Fibroblast of lung (primary cell): Measurements from ENCODE around the gene GALK2.

Experiments used
- EZH2 ChIP-seq: IDR thresholded peaks from 2 replicates; pipeline ENCODE4 v1.5.1; 2012; ENCODE audit warnings: low read length, control low read depth, mild to moderate bottlenecking; ENCODE audit errors: missing control alignments
- TF ChIP-seq, protein P1 (sequence below), 2 donors: IDR thresholded peaks in 1 of 2; conservative IDR thresholded peaks in 1 of 2; 1 replicate in 1 of 2; 2 replicates in 1 of 2; pipeline ENCODE4 v1.5.1; 2011 to 2012; ENCODE audit warnings: low read length in 2 of 2, control low read depth in 1 of 2, inconsistent platforms in 1 of 2, low read depth in 1 of 2, mild to moderate bottlenecking in 1 of 2

DNA sequence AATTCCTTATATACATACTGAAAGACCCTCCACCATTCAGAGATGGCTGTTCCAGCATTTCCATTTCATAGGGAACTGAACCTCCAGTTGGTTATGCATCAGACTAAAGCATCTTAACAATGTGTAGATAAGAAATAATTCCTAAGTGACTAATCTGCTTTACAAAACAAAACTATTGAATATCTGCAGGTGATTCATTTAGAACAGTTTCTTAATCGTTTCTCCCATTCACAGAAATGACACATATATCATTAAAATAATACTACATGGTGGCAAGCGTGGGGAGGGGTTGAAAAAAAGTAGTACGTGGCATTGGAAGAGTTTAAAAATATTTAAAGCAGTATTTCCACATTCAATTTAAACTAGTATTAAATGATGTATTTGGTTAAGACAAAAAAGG is 34.1 kb upstream of the GALK2 start:
- TF ChIP-seq, protein P1, sequence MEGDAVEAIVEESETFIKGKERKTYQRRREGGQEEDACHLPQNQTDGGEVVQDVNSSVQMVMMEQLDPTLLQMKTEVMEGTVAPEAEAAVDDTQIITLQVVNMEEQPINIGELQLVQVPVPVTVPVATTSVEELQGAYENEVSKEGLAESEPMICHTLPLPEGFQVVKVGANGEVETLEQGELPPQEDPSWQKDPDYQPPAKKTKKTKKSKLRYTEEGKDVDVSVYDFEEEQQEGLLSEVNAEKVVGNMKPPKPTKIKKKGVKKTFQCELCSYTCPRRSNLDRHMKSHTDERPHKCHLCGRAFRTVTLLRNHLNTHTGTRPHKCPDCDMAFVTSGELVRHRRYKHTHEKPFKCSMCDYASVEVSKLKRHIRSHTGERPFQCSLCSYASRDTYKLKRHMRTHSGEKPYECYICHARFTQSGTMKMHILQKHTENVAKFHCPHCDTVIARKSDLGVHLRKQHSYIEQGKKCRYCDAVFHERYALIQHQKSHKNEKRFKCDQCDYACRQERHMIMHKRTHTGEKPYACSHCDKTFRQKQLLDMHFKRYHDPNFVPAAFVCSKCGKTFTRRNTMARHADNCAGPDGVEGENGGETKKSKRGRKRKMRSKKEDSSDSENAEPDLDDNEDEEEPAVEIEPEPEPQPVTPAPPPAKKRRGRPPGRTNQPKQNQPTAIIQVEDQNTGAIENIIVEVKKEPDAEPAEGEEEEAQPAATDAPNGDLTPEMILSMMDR (conservative IDR thresholded peaks at IDR 0.05 in 1 of 2, IDR thresholded peaks at IDR 0.05 in 1 of 2; ENCODE audit: low read depth in 1 of 2, low read length in 2 of 2), result no peak
- no peak for TF ChIP-seq EZH2
